HG03575 (cell line): Measurements from ENCODE around the gene MBD3L2.
"Not testable (repeated sequence)": the region's sequence is repeated elsewhere in the genome, so short reads cannot be mapped to it uniquely, and the experiment has no call there.

Source experiments
- ATAC-seq: cut with Tn5 transposase; IDR thresholded peaks from one replicate; pipeline ENCODE4 v1.9.1; 2021; ENCODE audit not compliant: unreplicated experiment, insufficient number of reproducible peaks, low FRiP score; ENCODE audit errors: extremely low read depth

The MBD3L2 gene

DNA sequence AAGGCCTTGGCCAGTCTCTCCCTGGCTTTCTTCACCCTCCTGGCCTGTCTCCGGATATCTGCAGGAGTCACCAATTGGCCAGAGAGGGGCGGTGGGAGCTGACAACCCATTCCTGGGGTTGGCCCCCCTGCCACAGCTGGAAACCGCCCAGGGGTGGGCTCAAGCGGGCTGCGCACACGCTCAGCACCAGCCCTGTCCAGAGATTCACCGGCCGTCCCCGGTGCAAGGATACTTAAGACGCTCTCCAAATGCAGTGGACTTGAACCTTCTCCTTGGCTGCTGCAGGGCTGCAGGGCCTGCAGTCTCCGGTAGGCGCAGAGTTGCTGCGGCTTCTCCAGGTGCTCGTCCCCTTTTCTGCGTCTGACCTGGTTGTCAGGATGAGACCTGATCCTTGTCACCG lies 7.2 kb downstream of the MBD3L2 start:
- ATAC-seq: not testable (repeated sequence)

DNA sequence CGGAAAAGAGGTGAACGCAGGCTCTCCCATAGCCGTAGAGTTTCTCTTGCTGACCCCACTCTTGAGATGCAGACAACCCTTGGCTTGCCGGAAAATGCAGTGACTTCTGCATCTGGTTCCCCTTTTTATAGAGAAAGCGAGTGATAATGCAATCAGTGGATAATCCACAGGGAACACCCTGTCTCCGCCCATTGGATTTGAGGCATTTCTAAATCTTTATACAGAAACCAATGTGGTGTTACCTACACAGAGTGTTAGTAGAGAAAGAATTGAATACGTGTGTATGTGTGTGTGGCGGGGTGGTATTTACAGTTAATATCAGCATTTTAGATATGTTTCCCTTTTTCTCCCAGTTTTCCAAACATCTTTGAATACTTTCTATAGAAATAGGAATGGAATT lies 9.5 kb downstream of the MBD3L2 start, which contains the start of gene MBD3L3:
TSS of gene MBD3L3 (minus strand) at position 101 of the 400 bp plus-strand sequence. CDS start at position 30, 71 bp downstream.
- ATAC-seq: not testable (repeated sequence)

GRCh38 chr19:7059977-7060376 lies 10.9 kb downstream of the MBD3L2 start:
- ATAC-seq: not testable (repeated sequence)

DNA sequence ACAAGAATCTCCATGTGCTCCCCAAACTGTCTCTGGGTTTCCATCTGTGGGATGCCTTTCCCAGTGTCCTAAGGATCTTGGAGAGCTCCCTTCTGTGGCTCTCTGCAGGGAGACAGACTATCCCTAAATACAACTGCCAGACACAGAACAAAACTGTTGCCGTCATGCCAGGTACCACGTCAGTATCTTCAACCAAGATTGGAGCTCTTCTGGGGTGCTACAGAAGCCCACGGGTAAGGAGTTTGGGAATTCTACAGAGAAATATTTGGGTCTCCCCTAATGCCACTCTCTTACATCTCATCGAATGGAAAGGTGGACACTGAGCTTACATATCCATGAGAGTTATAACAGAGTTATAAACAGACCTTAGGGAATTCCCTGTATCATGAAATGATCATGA lies 14.2 kb downstream of the MBD3L2 start:
- no peak for ATAC-seq

DNA sequence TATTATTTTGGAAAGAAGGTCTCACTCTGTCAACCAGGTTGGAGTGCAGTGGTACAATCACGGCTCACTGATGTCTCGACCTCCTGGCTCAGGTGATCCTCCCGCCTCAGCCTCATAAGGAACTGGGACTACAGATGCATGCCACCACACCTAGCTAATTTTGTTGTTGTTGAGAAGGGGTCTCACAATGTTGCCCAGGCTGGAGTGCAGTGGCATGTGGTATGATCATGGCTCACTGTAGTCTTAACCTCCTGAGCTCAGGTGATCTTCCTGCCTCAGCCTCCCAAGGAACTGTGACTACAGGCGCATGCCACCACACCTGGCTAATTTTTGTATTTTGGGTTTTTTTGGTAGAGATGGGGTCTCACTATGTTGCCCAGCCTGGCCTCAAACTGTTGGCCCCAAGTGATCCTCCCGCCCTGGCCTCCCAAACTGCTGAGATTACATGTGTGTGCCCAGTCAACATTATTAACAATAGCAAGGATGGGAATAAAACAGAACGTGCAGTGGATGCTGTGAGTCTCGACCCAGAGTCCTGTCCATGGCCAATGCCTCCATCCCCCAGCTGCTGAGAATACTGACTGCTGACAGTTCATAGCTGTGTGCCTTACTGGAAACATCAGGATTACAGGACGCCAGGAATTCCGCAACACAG lies 14.8 kb downstream of the MBD3L2 start:
- ATAC-seq: no peak

- not testable (repeated sequence) for ATAC-seq
These were observed 18.0 kb downstream of the MBD3L2 start for GRCh38 chr19:7067122-7067521.

GRCh38 chr19:7067716-7068115 lies 18.6 kb downstream of the MBD3L2 start:
- no peak for ATAC-seq

DNA sequence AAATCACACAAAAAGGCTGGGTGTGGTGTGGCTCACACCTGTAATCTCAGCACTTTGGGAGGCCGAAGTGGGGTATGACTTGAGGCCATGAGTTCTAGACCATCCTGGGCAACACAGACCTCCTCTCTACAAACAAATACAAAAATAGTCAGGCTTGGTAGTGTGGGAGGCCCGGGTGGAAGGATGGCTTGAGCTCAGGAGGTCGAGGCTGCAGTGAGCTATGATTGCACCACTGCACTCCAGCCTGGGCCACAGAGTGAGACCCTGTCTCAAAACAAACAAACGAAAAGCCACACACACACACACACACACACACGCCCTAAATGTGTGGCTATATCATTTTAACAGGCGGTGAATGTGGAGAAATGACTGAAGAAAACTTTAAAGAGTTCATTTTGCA lies 19.5 kb downstream of the MBD3L2 start:
- ATAC-seq: no peak

- peak; percentile 69 for ATAC-seq
These were observed 20.2 kb downstream of the MBD3L2 start, which contains the start of gene ZNF557 for GRCh38 chr19:7069042-7069903. Gene ZNF557 (plus strand): TSS chr19:7069703. CDS start chr19:7075075, 5,372 bp downstream.

DNA sequence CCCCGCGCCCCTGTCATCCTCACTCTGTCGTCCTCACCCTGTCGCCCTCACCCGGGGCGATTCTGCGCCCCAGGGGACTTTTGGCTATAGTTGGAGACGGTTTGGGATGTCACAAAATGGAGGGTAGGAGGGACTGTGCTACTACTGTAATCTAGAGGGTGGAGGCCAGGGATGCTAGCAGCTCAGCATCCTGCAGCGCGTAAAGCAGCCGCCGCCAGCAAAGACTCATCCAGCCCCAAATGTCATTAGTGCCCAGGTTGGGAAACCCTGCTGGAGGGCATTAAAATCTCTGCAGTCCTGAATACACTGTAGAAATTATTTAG lies 20.7 kb downstream of the MBD3L2 start:
- ATAC-seq: no peak

GRCh38 chr19:7072541-7072940 lies 23.4 kb downstream of the MBD3L2 start:
- no peak for ATAC-seq

DNA sequence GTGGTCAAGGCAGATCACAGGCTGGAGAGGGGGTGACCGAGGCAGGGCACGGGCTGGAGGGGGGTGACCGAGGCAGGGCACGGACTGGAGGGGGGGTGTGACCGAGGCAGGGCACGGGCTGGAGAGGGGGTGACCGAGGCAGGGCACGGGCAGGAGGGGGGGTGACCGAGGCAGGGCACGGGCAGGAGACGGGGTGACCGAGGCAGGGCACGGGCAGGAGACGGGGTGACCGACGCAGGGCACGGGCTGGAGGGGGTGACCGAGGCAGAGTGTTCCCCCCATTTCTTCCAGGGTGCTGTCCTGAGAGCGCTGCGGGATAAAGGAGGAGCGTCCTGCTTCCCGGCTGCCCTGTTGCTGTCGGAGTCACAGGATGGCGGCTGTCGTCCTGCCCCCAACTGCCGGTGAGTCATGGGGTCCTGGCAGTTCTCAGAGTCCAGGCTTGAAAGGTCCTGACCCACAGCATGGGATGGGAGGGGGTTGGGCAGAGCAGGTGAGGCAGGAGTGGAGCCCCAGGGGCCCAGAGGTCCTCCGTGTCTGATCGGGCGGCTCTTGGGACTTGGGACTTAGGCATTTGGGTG lies 25.7 kb downstream of the MBD3L2 start:
- no peak for ATAC-seq

GRCh38 chr19:7076151-7076550 lies 27.0 kb downstream of the MBD3L2 start:
- no peak for ATAC-seq

DNA sequence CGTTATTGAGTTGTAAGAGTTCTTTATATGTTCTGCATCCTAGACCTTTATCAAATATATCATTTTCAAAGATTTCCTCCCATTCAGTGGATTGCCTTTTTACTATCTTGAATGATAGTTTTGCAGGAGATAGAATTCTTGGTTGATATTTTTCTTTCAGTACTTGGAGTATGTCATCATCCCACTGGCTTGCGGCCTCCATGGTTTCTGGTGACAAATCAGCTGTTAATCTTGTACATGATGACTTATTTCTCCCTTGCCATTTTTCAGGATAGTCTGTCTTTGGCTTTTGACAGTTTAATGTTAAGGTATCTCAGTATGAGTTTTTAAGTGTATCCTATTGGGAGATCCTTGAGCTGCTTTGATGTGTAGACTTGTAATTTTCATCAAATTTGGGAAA lies 28.9 kb downstream of the MBD3L2 start:
- no peak for ATAC-seq

- no peak for ATAC-seq
These were observed 34.2 kb downstream of the MBD3L2 start for GRCh38 chr19:7083076-7083956.

DNA sequence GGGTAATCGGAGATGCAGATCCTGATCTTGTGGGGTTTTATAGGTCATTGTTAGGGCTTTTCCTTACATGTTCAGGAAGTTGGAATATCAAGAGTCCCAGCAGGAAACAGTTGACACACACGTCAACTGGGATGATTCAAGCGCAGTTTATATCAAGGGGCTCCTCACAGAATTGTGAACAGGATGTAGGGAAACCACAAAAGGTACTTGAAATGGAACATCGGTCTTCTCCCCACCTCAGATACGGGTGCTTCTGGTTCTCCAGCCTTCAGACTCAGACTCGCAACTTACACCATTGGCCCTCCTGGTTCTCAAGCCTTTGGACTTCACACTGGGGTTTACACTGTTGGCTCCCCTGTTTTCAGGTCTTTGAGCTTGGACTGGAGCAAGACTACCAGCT lies 39.9 kb downstream of the MBD3L2 start:
- ATAC-seq: no peak

DNA sequence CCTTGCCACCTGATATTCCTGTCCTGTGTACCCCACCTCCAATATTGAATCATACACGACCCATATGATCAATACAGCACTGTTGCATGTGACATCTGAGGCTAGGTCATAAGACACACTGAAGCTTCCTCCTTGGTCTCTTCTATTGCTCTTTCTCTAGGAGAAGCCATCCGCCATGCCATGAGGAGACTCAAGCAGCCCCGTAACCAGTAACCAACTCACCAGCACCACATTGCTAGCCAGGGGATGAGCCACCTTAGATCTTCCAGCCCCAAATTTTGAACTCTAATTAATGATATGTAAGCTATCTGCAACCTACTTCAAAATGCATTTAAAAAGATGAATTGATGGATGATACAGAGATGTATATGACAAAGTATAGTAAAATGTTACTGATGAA lies 49.0 kb downstream of the MBD3L2 start:
- no peak for ATAC-seq

- ATAC-seq: no peak
These were observed 49.8 kb downstream of the MBD3L2 start for GRCh38 chr19:7098701-7099596.
